Measurements from ENCODE around the gene ASTN2.

Gene ASTN2

GRCh38 chr9:117135501-117136098, 279.3 kb downstream of the ASTN2 start:
- Histone ChIP-seq H3K79me2 (ENCODE audit: control insufficient read depth, low read length) (no peaks in the 10 kb centered on the region), H4K20me1 (ENCODE audit: control insufficient read depth, insufficient read depth, low read depth, low read length) (no peaks in the 10 kb centered on the region), H3K9me2 (replicated peaks; ENCODE audit: control insufficient read depth, low read length) (no peaks in the 10 kb centered on the region), H3K4me2 (ENCODE audit: low read length) (no peak overlapping the region), H3F3A (ENCODE audit: control insufficient read depth, insufficient read depth) (no peaks in the 10 kb centered on the region), H3K36me3 (ENCODE audit: control insufficient read depth, low read length) (peaks cover 9% of the 10 kb centered on the region), H3K9me3 (ENCODE audit: control insufficient read depth, insufficient read depth, low read length) (no peaks in the 10 kb centered on the region), H3K4me3 (ENCODE audit: low read length) (no peak overlapping the region), H3K27ac (ENCODE audit: low read depth, low read length) (no peak overlapping the region), H3K4me1 (ENCODE audit: control insufficient read depth, low read length) (peaks cover 28% of the 10 kb centered on the region), H3K27me3 (ENCODE audit: control insufficient read depth, low read length) (no peaks in the 10 kb centered on the region)
- TF ChIP-seq CTCF (IDR thresholded peaks at IDR 0.05; ENCODE audit: low read depth, low read length, poor library complexity, severe bottlenecking), result no peak
- TF ChIP-seq EZH2phosphoT487 (IDR thresholded peaks at IDR 0.05; ENCODE audit: borderline replicate concordance, low read length), result no peak

GRCh38 chr9:117134826-117135500, 279.9 kb downstream of the ASTN2 start:
- H3K4me2 ChIP-seq (ENCODE audit: low read length), result no peak overlapping the region
- H3K27ac ChIP-seq (ENCODE audit: low read depth, low read length), result no peak overlapping the region
- peaks cover 33% of the 10 kb centered on the region for H3K4me1 ChIP-seq (ENCODE audit: control insufficient read depth, low read length)

GRCh38 chr9:117126871-117127270, 288.0 kb downstream of the ASTN2 start:
- TF ChIP-seq CTCF (IDR thresholded peaks at IDR 0.05; ENCODE audit: low read depth, low read length, poor library complexity, severe bottlenecking), result no peak
- no peak for TF ChIP-seq EZH2phosphoT487 (IDR thresholded peaks at IDR 0.05; ENCODE audit: borderline replicate concordance, low read length)

More at GRCh38 chr9:117134826-117135500, 279.9 kb downstream of the ASTN2 start:
- no peaks in the 10 kb centered on the region for H3K27me3 ChIP-seq (ENCODE audit: control insufficient read depth, low read length)
- no peaks in the 10 kb centered on the region for H4K20me1 ChIP-seq (ENCODE audit: control insufficient read depth, insufficient read depth, low read depth, low read length)
- H3K4me3 ChIP-seq (ENCODE audit: low read length), result no peak overlapping the region
- no peaks in the 10 kb centered on the region for H3K9me2 ChIP-seq (replicated peaks; ENCODE audit: control insufficient read depth, low read length)
- no peaks in the 10 kb centered on the region for H3F3A ChIP-seq (ENCODE audit: control insufficient read depth, insufficient read depth)
- H3K36me3 ChIP-seq (ENCODE audit: control insufficient read depth, low read length), result peaks cover 9% of the 10 kb centered on the region
- TF ChIP-seq EZH2phosphoT487 (IDR thresholded peaks at IDR 0.05; ENCODE audit: borderline replicate concordance, low read length), result no peak
- TF ChIP-seq CTCF (IDR thresholded peaks at IDR 0.05; ENCODE audit: low read depth, low read length, poor library complexity, severe bottlenecking), result no peak
- no peaks in the 10 kb centered on the region for H3K79me2 ChIP-seq (ENCODE audit: control insufficient read depth, low read length)
- H3K9me3 ChIP-seq (ENCODE audit: control insufficient read depth, insufficient read depth, low read length), result no peaks in the 10 kb centered on the region

More at GRCh38 chr9:117126871-117127270, 288.0 kb downstream of the ASTN2 start:
- Histone ChIP-seq H3K4me2 (ENCODE audit: low read length) (no peak overlapping the region), H3F3A (ENCODE audit: control insufficient read depth, insufficient read depth) (no peaks in the 10 kb centered on the region), H3K4me3 (ENCODE audit: low read length) (no peak overlapping the region), H3K27me3 (ENCODE audit: control insufficient read depth, low read length) (no peaks in the 10 kb centered on the region), H3K9me2 (replicated peaks; ENCODE audit: control insufficient read depth, low read length) (no peaks in the 10 kb centered on the region), H3K79me2 (ENCODE audit: control insufficient read depth, low read length) (no peaks in the 10 kb centered on the region), H3K36me3 (ENCODE audit: control insufficient read depth, low read length) (peaks cover 17% of the 10 kb centered on the region), H4K20me1 (ENCODE audit: control insufficient read depth, insufficient read depth, low read depth, low read length) (no peaks in the 10 kb centered on the region), H3K27ac (ENCODE audit: low read depth, low read length) (no peak overlapping the region), H3K9me3 (ENCODE audit: control insufficient read depth, insufficient read depth, low read length) (no peaks in the 10 kb centered on the region), H3K4me1 (ENCODE audit: control insufficient read depth, low read length) (peaks cover 23% of the 10 kb centered on the region)

Data from DOHH2 (cell line).